ENCODE results near the gene ITGA8. TPM values are rescaled to one million over a fixed set of nuclear protein-coding genes. Genes with fewer than 3 reads are reported as not detected.

Gene ITGA8
- total RNA-seq, 1 donor from 2014 or later: 23.4 TPM

GRCh38 chr10:15690031-15690430 lies 29.7 kb downstream of the ITGA8 start:
- Histone ChIP-seq H3K4me3 (no peak overlapping the region), H3K27me3 (ENCODE audit: low read depth) (no peaks in the 10 kb centered on the region), H3K36me3 (no peaks in the 10 kb centered on the region), H3K9me3 (no peaks in the 10 kb centered on the region), H3K4me1 (no peaks in the 10 kb centered on the region), H3K27ac (no peak overlapping the region)
- intact Hi-C loops (cut with DNase I): no loop called here
- no peak for TF ChIP-seq CTCF (IDR thresholded peaks at IDR 0.05)
- no peak for DNase-seq
- no peak for ATAC-seq

- Histone ChIP-seq H3K27ac (no peak overlapping the region), H3K9me3 (no peaks in the 10 kb centered on the region), H3K4me1 (no peaks in the 10 kb centered on the region), H3K36me3 (no peaks in the 10 kb centered on the region), H3K27me3 (ENCODE audit: low read depth) (no peaks in the 10 kb centered on the region), H3K4me3 (no peak overlapping the region)
- DNase-seq (no peak), ATAC-seq (no peak)
- TF ChIP-seq CTCF (IDR thresholded peaks at IDR 0.05): no peak
- intact Hi-C loops (cut with DNase I): no loop called here
Measured at GRCh38 chr10:15684768-15685167, 35.0 kb downstream of the ITGA8 start.

GRCh38 chr10:15681076-15681475 lies 38.6 kb downstream of the ITGA8 start:
- ATAC-seq (no peak), DNase-seq (no peak)
- Histone ChIP-seq H3K4me3 (no peak overlapping the region), H3K4me1 (no peaks in the 10 kb centered on the region), H3K27me3 (ENCODE audit: low read depth) (no peaks in the 10 kb centered on the region), H3K36me3 (no peaks in the 10 kb centered on the region), H3K9me3 (no peaks in the 10 kb centered on the region), H3K27ac (no peak overlapping the region)
- intact Hi-C loops (cut with DNase I): no loop called here
- no peak for TF ChIP-seq CTCF (IDR thresholded peaks at IDR 0.05)

GRCh38 chr10:15678851-15679250 lies 40.9 kb downstream of the ITGA8 start:
- ATAC-seq (no peak), DNase-seq (no peak)
- Histone ChIP-seq H3K27ac (no peak overlapping the region), H3K4me3 (no peak overlapping the region), H3K27me3 (ENCODE audit: low read depth) (no peaks in the 10 kb centered on the region), H3K36me3 (no peaks in the 10 kb centered on the region), H3K4me1 (no peaks in the 10 kb centered on the region), H3K9me3 (no peaks in the 10 kb centered on the region)
- intact Hi-C loops (cut with DNase I): no loop called here
- TF ChIP-seq CTCF (IDR thresholded peaks at IDR 0.05): no peak

GRCh38 chr10:15672469-15672868 lies 47.3 kb downstream of the ITGA8 start:
- Histone ChIP-seq H3K4me1 (no peaks in the 10 kb centered on the region), H3K36me3 (no peaks in the 10 kb centered on the region), H3K27me3 (ENCODE audit: low read depth) (no peaks in the 10 kb centered on the region), H3K9me3 (no peaks in the 10 kb centered on the region), H3K27ac (no peak overlapping the region), H3K4me3 (no peak overlapping the region)
- TF ChIP-seq CTCF (IDR thresholded peaks at IDR 0.05): no peak
- intact Hi-C loops (cut with DNase I): no loop called here
- ATAC-seq (no peak), DNase-seq (no peak)

- no peak for ATAC-seq
- TF ChIP-seq CTCF (IDR thresholded peaks at IDR 0.05): no peak
Measured at GRCh38 chr10:15670880-15671279, 48.8 kb downstream of the ITGA8 start.

More at GRCh38 chr10:15670880-15671279, 48.8 kb downstream of the ITGA8 start:
- H3K9me3 ChIP-seq: no peaks in the 10 kb centered on the region
- H3K27ac ChIP-seq: no peak overlapping the region
- H3K27me3 ChIP-seq (ENCODE audit: low read depth): no peaks in the 10 kb centered on the region
- no peak overlapping the region for H3K4me3 ChIP-seq
- H3K36me3 ChIP-seq: no peaks in the 10 kb centered on the region
- no peak for DNase-seq
- intact Hi-C loops (cut with DNase I): no loop called here
- H3K4me1 ChIP-seq: no peaks in the 10 kb centered on the region

All from lower lobe of right lung (tissue), 2 donors.